ENCODE measurements around the gene ITPR2.

GRCh38 chr12:26551385-26551784 is 281.6 kb downstream of the ITPR2 start:
- TF ChIP-seq SMC3 (IDR thresholded peaks at IDR 0.05): no peak
- TF ChIP-seq MAX (IDR thresholded peaks at IDR 0.05): no peak
- no peak for TF ChIP-seq CTCF (IDR thresholded peaks at IDR 0.05)
- no peak for TF ChIP-seq RFX5 (IDR thresholded peaks at IDR 0.05)
- TF ChIP-seq ZFP36 (IDR thresholded peaks at IDR 0.05; ENCODE audit: borderline replicate concordance, partially characterized antibody): no peak
- TF ChIP-seq HMGXB4 (CRISPR knock-in tag; IDR thresholded peaks at IDR 0.05; ENCODE audit: borderline replicate concordance): no peak
- no peak for TF ChIP-seq POLR2AphosphoS2 (conservative IDR thresholded peaks at IDR 0.05; ENCODE audit: low read length)

Measured in A549 (cell line).